Sigmoid colon (tissue), 4 donors: ENCODE measurements around the gene SORCS1.

Experiments
- CTCF ChIP-seq, 4 experiments: fragments of 450-650 bp in 3 of 4; fragments of 200-600 bp in 1 of 4; IDR thresholded peaks; one replicate each; pipeline ENCODE4 v1.5.1; 2016 to 2019; ENCODE audit warnings: antibody characterized with exemption in 4 of 4, mild to moderate bottlenecking in 3 of 4, moderate library complexity in 2 of 4
- POLR2A ChIP-seq, 2 donors: fragments of 450-650 bp; IDR thresholded peaks; one replicate each; pipeline ENCODE4 v1.6.1; 2016; ENCODE audit warnings: antibody characterized with exemption in 2 of 2, mild to moderate bottlenecking in 2 of 2, moderate library complexity in 2 of 2
- POLR2AphosphoS5 ChIP-seq, 4 donors: sonication (generic); formaldehyde crosslinking; IDR thresholded peaks; one replicate each; pipeline ENCODE4 v1.6.1; 2017; ENCODE audit warnings: antibody characterized with exemption in 4 of 4

DNA sequence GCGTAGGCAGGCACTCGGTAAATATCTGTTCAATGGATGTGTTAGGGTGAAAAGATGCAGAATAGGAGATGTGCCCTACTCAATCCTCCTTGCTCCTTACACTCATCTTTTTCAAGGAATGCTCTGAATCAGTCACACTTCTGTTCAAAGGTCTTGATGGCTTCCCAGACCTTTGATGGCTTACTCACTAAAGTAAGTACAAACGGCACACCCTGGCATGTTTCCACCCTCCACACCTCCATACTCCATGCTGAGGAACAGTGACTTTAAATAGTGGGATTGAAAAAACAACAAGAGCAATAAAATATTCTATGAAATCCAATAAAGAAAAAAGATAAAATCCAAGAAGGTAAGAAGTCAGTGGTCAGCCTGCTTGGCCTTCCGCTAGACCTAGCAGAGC lies 569.2 kb downstream of the SORCS1 start:
- TF ChIP-seq POLR2A (IDR thresholded peaks at IDR 0.05), result no peak
- TF ChIP-seq POLR2AphosphoS5 (IDR thresholded peaks at IDR 0.05), result no peak
- no peak for TF ChIP-seq CTCF (IDR thresholded peaks at IDR 0.05)
